BLaER1 treated with 17β-estradiol and CSF1 and Interleukin-3, amounts not matched to agents 10 nM and 100 nM (cell line): ENCODE measurements around the gene C1GALT1C1L.
"Not testable (repeated sequence)": the region's sequence is repeated elsewhere in the genome, so short reads cannot be mapped to it uniquely, and the experiment has no call there.

Experiments used
- H3K27ac ChIP-seq, 11 experiments: shearing (Covaris generic); formaldehyde crosslinking; 2 replicates each; pipeline ENCODE4 v1.8.1; 2022
- H3K27me3 ChIP-seq, 11 experiments: shearing (Covaris generic); formaldehyde crosslinking; 2 replicates each; pipeline ENCODE4 v1.8.1; 2022
- H3K36me3 ChIP-seq, 11 experiments: shearing (Covaris generic); formaldehyde crosslinking; 2 replicates each; pipeline ENCODE4 v1.8.1; 2022
- H3K4me1 ChIP-seq, 10 experiments: shearing (Covaris generic); formaldehyde crosslinking; 2 replicates each; pipeline ENCODE4 v1.8.1; 2022
- H3K4me2 ChIP-seq, 11 experiments: shearing (Covaris generic); formaldehyde crosslinking; 2 replicates each; pipeline ENCODE4 v1.8.1; 2022
- H3K4me3 ChIP-seq, 10 experiments: shearing (Covaris generic); formaldehyde crosslinking; 2 replicates each; pipeline ENCODE4 v1.8.1; 2022
- H3K9ac ChIP-seq, 11 experiments: shearing (Covaris generic); formaldehyde crosslinking; 2 replicates each; pipeline ENCODE4 v1.8.1; 2022
- H3K9me3 ChIP-seq, 11 experiments: shearing (Covaris generic); formaldehyde crosslinking; replicated peaks in 1 of 11; 2 replicates each; pipeline ENCODE4 v1.8.1; 2022
- H4K20me1 ChIP-seq, 11 experiments: shearing (Covaris generic); formaldehyde crosslinking; 2 replicates each; pipeline ENCODE4 v1.8.1; 2022
- Cebpa-rat ChIP-seq, 11 experiments: shearing (Covaris generic); IDR thresholded peaks; 2 replicates each; pipeline ENCODE4 v1.8.1; 2022

The C1GALT1C1L gene

DNA sequence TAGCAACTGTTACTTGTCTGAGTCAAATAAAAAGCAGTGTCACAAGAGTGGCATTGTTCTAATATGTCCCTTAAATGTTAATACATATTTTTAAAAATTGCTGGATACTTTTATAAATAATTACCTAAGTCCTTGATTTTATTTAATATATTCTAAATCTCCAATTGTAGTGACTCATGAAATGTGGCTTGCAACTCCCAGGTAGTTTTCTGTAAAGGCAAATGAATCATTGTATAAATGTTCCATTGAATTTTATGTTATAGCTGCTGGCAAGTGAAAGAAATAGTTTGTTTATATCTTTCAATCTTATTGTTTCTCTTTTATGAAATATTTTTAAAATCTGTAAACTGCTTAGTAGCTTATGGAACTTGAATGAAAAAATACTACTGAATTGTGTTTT lies 32.7 kb upstream of the C1GALT1C1L start:
- Histone ChIP-seq H3K4me3 (no peak overlapping the region), H3K27me3 (no peaks in the 10 kb centered on the region), H3K27ac (no peak overlapping the region), H3K4me1 (peaks cover 0 to 15% (median 3%) of the 10 kb centered on the region in 10 experiments; a peak in 11 of 20 replicates), H3K9me3 (no peaks in the 10 kb centered on the region), H3K9ac (no peak overlapping the region), H3K36me3 (no peaks in the 10 kb centered on the region), H4K20me1 (no peaks in the 10 kb centered on the region), H3K4me2 (no peak overlapping the region)
- no peak for TF ChIP-seq Cebpa-rat (IDR thresholded peaks at IDR 0.05)

DNA sequence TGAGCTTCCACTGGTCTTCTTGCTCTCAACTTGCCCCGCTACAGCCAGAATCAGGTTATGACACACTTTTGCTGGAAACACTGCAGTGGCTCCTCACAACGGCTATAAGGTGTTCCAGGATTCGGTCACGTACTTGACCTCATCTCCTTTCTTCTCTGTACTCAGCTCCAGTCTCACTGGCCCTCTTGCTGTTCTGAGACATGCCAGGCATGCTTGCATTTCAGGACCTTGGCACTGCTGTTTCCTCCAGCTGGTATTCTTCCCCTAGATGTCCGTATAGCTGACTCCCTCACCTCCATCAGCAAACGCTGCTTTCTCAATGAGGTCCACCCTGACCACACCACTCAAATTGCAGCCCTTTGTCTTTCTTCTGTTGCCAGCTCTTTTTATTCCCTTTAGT lies 31.9 kb upstream of the C1GALT1C1L start:
- H3K4me1 ChIP-seq = peaks cover 0 to 11% (median 2%) of the 10 kb centered on the region in 10 experiments; a peak in 8 of 20 replicates
- TF ChIP-seq Cebpa-rat (IDR thresholded peaks at IDR 0.05) = no peak
- no peaks in the 10 kb centered on the region for H3K36me3 ChIP-seq
- no peak overlapping the region for H3K4me3 ChIP-seq
- H3K27ac ChIP-seq = no peak overlapping the region
- H3K27me3 ChIP-seq = no peaks in the 10 kb centered on the region
- H4K20me1 ChIP-seq = no peaks in the 10 kb centered on the region
- no peaks in the 10 kb centered on the region for H3K9me3 ChIP-seq
- H3K9ac ChIP-seq = no peak overlapping the region
- H3K4me2 ChIP-seq = no peak overlapping the region

DNA sequence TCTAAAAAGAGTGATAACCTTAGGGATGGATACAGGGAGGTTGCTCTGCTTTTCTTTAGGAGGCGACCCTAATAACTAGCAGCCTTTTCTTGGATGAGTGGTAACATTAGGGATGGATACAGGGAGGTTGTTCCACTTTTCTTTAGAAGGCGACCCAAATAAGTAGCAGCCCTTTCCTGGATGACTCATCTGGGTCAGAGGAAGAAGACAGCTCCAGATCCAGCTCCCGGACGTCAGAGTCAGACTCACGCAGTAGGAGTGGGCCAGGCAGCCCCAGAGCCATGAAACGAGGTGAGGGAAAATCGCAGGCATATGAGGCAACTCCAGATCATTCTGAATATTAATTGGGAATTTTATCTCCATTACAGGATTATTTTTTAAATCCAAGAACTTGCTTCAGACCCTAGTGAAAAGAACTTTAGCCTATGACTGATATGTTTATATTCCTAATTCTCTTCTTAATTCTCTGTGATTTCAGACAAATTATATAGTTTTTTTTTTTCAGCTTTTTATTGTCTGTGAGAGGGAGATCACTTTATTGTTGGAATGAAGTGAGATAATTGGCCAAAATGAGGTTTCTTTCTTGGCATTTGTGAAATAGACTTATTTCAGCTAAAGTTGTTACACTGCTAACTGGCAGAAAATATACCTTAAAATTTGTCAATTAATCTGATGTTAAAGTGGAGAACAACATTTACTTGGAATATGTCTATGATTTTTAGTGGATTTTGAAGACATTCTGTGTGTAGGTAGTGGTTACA lies 31.2 kb upstream of the C1GALT1C1L start:
- Histone ChIP-seq H3K36me3 (no peaks in the 10 kb centered on the region), H3K27ac (no peak overlapping the region), H3K4me2 (peak overlapping the region in 4 of 11 experiments; percentile 48 to 62 (median 56); a peak in 8 of 22 replicates)

DNA sequence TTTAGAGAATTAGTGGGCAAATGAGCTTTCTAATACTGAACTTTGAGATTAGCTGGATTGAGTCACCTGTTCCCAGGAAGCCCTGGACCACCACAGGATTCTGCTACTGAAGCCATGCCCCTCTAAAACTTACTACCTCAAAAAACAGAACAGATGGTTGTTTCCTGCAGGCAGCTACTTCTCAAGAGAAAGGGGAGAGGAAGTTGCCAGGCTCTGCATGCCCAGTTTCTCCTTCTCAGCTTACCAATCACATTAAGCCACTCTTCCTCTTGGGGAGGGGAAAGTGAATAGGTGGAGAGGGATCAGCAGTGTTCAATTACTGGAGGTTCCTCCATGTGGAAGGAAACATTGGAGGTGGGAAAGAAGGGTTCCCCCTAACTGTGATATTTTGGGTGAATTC lies 24.9 kb upstream of the C1GALT1C1L start:
- H3K9ac ChIP-seq = no peak overlapping the region

More for the DNA sequence above, 31.2 kb upstream of the C1GALT1C1L start:
- no peak for TF ChIP-seq Cebpa-rat (IDR thresholded peaks at IDR 0.05)
- H3K27me3 ChIP-seq = no peaks in the 10 kb centered on the region
- no peak overlapping the region for H3K9ac ChIP-seq
- peaks cover 0 to 11% (median 2%) of the 10 kb centered on the region in 10 experiments; a peak in 8 of 20 replicates for H3K4me1 ChIP-seq
- no peak overlapping the region for H3K4me3 ChIP-seq
- H3K9me3 ChIP-seq = no peaks in the 10 kb centered on the region
- H4K20me1 ChIP-seq = no peaks in the 10 kb centered on the region

DNA sequence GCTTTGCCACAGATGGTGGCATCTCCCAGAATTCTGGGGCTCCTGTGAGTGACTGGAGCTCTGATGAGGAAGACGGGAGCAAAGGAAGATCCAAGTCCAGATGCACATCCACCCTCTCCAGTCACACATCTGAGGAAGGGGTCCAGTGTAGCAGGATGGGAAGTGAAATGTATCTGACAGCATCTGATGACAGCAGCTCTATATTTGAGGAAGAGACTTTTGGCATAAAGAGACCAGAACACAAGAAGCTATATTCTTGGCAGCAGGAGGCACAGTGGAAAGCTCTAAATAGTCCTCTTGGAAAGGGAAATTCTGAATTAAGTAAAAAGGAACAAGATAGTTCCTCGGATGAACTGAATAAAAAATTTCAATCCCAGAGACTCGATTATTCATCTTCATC lies 23.5 kb upstream of the C1GALT1C1L start:
- H3K4me3 ChIP-seq = no peak overlapping the region
- no peak overlapping the region for H3K27ac ChIP-seq
- H3K9me3 ChIP-seq = no peaks in the 10 kb centered on the region
- no peak for TF ChIP-seq Cebpa-rat (IDR thresholded peaks at IDR 0.05)
- no peak overlapping the region for H3K9ac ChIP-seq
- H3K4me2 ChIP-seq = peak overlapping the region in 1 of 11 experiments; percentile 7; a peak in 2 of 22 replicates
- H4K20me1 ChIP-seq = no peaks in the 10 kb centered on the region
- H3K4me1 ChIP-seq = peaks cover 6 to 32% (median 7%) of the 10 kb centered on the region in 10 experiments; a peak in 14 of 20 replicates
- H3K36me3 ChIP-seq = no peaks in the 10 kb centered on the region
- H3K27me3 ChIP-seq = no peaks in the 10 kb centered on the region

More for the DNA sequence above, 24.9 kb upstream of the C1GALT1C1L start:
- no peaks in the 10 kb centered on the region for H3K36me3 ChIP-seq
- no peak overlapping the region for H3K4me3 ChIP-seq
- H3K27me3 ChIP-seq = no peaks in the 10 kb centered on the region
- peaks cover 6 to 32% (median 7%) of the 10 kb centered on the region in 10 experiments; a peak in 14 of 20 replicates for H3K4me1 ChIP-seq
- TF ChIP-seq Cebpa-rat (IDR thresholded peaks at IDR 0.05) = no peak
- no peaks in the 10 kb centered on the region for H3K9me3 ChIP-seq
- no peak overlapping the region for H3K27ac ChIP-seq
- no peaks in the 10 kb centered on the region for H4K20me1 ChIP-seq
- peak overlapping the region in 2 of 11 experiments; percentile 14 to 41; a peak in 2 of 22 replicates for H3K4me2 ChIP-seq

DNA sequence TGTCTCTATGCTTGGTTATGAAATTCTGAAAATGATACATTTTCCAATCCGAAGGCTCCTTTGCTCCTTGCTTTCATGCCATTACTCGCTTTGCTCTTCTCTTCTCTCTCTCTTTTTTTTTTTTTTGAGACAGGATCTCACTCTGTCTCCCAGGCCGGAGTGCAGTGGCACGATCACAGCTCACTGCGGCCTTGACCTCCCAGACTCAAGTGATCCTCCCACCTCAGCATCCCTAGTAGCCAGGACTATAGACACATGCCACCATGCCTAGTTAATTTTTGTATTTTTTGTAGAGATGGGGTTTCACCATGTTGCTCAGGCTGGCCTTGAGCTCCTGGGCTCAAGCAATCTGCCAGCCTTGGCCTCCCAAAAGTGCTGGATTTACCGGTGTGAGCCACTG lies 21.9 kb upstream of the C1GALT1C1L start:
- not testable (repeated sequence) for H3K9me3 ChIP-seq, H4K20me1 ChIP-seq
- H3K4me2 ChIP-seq = peak overlapping the region in 10 of 11 experiments; percentile 3 to 72 (median 33); a peak in 15 of 22 replicates

DNA sequence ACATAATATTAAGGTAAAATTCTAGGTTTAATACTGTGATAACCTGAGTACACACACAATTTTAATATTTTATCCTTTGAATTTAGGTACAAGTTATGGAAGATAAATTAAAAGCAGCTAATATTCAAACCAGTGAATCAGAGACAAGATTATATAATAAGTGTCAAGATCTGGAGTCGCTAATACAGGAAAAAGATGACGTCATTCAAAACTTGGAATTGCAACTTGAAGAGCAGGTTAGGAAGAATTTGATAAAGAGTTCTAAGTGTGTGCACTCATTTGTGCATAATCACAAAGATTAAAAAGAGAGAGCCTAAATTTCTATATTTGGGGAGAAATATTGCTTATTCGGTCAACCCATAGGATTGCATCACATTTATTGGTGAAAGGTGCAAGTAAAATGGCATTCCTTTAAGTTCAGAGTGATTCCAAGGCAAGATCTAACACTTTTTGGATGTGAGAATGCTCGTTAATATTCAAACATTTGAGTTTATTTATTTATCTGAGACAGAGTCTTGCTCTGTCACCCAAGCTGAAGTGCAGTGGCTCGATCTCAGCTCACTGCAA lies 16.3 kb upstream of the C1GALT1C1L start:
- TF ChIP-seq Cebpa-rat (IDR thresholded peaks at IDR 0.05) = no peak
- no peak overlapping the region for H3K4me2 ChIP-seq

More for the DNA sequence above, 21.9 kb upstream of the C1GALT1C1L start:
- not testable (repeated sequence) for H3K27me3 ChIP-seq, H3K27ac ChIP-seq, H3K9ac ChIP-seq, H3K36me3 ChIP-seq, H3K4me3 ChIP-seq
- H3K4me1 ChIP-seq = peaks cover 6 to 32% (median 7%) of the 10 kb centered on the region in 10 experiments; a peak in 14 of 20 replicates

DNA sequence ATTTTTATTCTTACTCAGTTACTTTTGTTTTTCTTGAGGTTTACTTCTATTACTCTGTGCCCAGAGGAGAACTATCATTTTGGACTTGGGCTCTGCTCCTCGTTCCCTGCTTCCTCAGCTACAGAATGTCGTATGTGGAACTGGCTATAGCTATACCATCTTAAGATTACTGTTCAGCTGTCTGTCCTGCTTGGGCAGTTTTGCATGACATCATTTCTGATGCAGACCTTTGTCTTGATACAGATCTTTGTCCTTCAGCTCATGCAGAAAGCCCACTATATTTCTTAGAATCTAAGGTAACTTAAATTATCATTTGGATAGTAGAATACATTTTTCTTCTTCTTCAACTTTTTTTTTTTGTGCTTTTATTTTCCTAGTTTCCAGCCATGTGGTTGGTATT lies 13.8 kb upstream of the C1GALT1C1L start:
- Histone ChIP-seq H4K20me1 (no peaks in the 10 kb centered on the region), H3K36me3 (no peaks in the 10 kb centered on the region), H3K9me3 (peaks cover 0 to 4% (median 0%) of the 10 kb centered on the region in 11 experiments; a peak in 1 of 22 replicates), H3K27ac (no peak overlapping the region), H3K27me3 (no peaks in the 10 kb centered on the region), H3K9ac (no peak overlapping the region), H3K4me3 (no peak overlapping the region), H3K4me2 (no peak overlapping the region), H3K4me1 (peaks cover 8 to 15% (median 13%) of the 10 kb centered on the region in 10 experiments)
- TF ChIP-seq Cebpa-rat (IDR thresholded peaks at IDR 0.05) = no peak

More for the DNA sequence above, 16.3 kb upstream of the C1GALT1C1L start:
- Histone ChIP-seq H3K4me1 (no peaks in the 10 kb centered on the region), H3K9me3 (peaks cover 0 to 4% (median 0%) of the 10 kb centered on the region in 11 experiments; a peak in 1 of 22 replicates), H3K36me3 (no peaks in the 10 kb centered on the region), H3K4me3 (no peak overlapping the region), H4K20me1 (no peaks in the 10 kb centered on the region), H3K27ac (no peak overlapping the region), H3K27me3 (no peaks in the 10 kb centered on the region), H3K9ac (no peak overlapping the region)

DNA sequence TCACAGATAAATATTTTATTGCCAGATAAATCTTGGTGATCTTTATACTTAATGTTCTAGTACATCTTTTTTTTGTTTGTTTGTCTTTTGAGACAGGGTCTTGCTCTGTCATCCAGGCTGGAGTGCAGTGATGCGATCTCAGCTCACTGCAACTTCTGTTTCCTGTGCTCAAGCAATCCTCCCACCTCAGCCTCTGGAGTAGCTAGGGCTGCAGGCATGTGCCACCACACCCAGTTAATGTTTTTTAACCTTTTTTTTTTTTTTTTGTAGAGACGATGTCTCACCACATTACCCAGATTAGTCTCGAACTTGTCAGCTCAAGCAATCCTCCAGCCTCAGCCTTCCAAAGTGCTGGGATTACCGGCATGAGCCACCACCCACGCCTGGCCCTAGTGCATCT lies 9.1 kb upstream of the C1GALT1C1L start:
- Histone ChIP-seq H3K9me3 (no peaks in the 10 kb centered on the region), H3K9ac (peak overlapping the region in 4 of 11 experiments; percentile 19 to 23 (median 21); a peak in 4 of 22 replicates), H3K4me1 (peaks cover 11 to 21% (median 18%) of the 10 kb centered on the region in 10 experiments), H3K36me3 (no peaks in the 10 kb centered on the region), H3K27me3 (no peaks in the 10 kb centered on the region), H4K20me1 (no peaks in the 10 kb centered on the region), H3K4me3 (no peak overlapping the region), H3K27ac (peak overlapping the region in 9 of 11 experiments; percentile 5 to 66 (median 51); a peak in 15 of 22 replicates), H3K4me2 (peak overlapping the region; percentile 7 to 61 (median 48))
- TF ChIP-seq Cebpa-rat (IDR thresholded peaks at IDR 0.05) = peak in 2 of 11 experiments; percentile 10 to 16; a peak in 2 of 22 replicates

DNA sequence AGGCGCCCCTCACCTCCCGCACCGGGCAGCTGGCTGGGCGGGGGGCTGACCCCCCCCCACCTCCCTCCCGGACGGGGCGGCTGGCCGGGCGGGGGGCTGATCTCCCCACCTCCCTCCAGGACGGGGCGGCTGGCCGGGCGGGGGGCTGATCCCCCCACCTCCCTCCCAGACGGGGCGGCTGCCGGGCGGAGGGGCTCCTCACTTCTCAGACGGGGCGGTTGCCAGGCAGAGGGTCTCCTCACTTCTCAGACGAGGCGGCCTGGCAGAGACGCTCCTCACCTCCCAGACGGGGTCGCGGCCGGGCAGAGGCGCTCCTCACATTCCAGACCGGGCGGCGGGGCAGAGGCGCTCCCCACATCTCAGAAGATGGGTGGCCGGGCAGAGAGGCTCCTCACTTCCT lies 1.6 kb upstream of the C1GALT1C1L start:
- not testable (repeated sequence) for H4K20me1 ChIP-seq, H3K27me3 ChIP-seq, H3K27ac ChIP-seq, H3K4me1 ChIP-seq, H3K4me2 ChIP-seq, H3K36me3 ChIP-seq, H3K4me3 ChIP-seq, H3K9ac ChIP-seq
- H3K9me3 ChIP-seq = peaks cover 14 to 24% (median 17%) of the 10 kb centered on the region in 11 experiments
